C4-2B (cell line): ENCODE data around the gene MOV10L1.

Source experiments
- CTCF ChIP-seq: fragments of 450-650 bp; conservative IDR thresholded peaks from 2 replicates; pipeline ENCODE4 v1.5.1; 2017; ENCODE audit warnings: mild to moderate bottlenecking
- ZFX ChIP-seq: fragments of 450-650 bp; IDR thresholded peaks from 2 replicates; pipeline ENCODE4 v1.6.1; 2017

GRCh38 chr22:50111056-50111455 lies 21.2 kb downstream of the MOV10L1 start:
- TF ChIP-seq CTCF: no peak
- no peak for TF ChIP-seq ZFX
